ENCODE data around the gene SPRY2. TPM values are rescaled to one million over a fixed set of nuclear protein-coding genes. Genes with fewer than 3 reads are reported as not detected.

SPRY2 gene
- total and polyA plus RNA-seq, 2 of the 13 experiments (the other 11 are each of a cell fraction or from before 2014, with no cell fraction given), result 7.4 to 25.1 TPM

DNA sequence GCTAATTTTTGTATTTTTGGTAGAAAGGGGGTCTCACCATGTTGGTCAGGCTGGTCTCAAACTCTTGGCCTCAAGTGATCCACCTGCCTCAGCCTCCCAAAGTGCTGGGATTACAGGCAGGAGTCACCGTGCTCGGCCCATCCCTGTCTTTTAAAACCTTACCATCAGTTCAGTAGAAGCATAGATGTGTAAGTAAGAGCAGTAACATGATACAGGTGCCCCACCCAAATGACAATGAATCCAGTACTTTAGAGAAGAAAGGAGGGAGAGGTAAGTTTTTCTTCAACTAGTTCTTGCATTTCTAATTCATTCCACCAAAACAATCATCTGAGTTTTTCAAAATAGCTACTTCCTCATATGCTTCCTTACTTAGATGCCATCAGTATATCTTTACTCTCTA lies 21.9 kb downstream of the SPRY2 start:
- no TSS peak for BruUV-seq (replicated peaks)
- no peak overlapping the region for H2AFZ ChIP-seq (ENCODE audit: low read length)
- in situ Hi-C loops (cut with HindIII; ENCODE audit: extremely low pct_ligation_motif_present, low pct_unique_long_range_greater_than_20kb) (no loop called here), intact Hi-C loops (cut with micrococcal nuclease; ENCODE audit: unreplicated experiment) (no loop called here)
- H3K4me2 ChIP-seq (ENCODE audit: low read depth, low read length), result no peak overlapping the region
- no peak for FAIRE-seq
- no peaks in the 10 kb centered on the region; a peak in 1 of 5 replicates for H3K27me3 ChIP-seq (ENCODE audit: control insufficient read depth in 1 of 2, insufficient read depth in 2 of 2, low read length in 2 of 2)
- DNase-seq (ENCODE audit: low spot score), result no peak
- ChIA-PET POLR2A (no interaction called here), CTCF (ENCODE audit: low intra/inter-chr PET ratio, low total read pairs) (no interaction called here)
- H3K4me3 ChIP-seq (replicated peaks in 1 of 3; ENCODE audit: insufficient read depth in 1 of 3, low read depth in 2 of 3, low read length in 3 of 3), result no peak overlapping the region
- no peak overlapping the region for H3K27ac ChIP-seq (ENCODE audit: extremely low read length, insufficient read depth, low read length)
- H3K9ac ChIP-seq (ENCODE audit: insufficient read depth, low read depth, low read length), result no peak overlapping the region
- no peak for ATAC-seq
- no peaks in the 10 kb centered on the region for H3K4me1 ChIP-seq (ENCODE audit: insufficient read depth, low read length)
- WGBS (ENCODE audit: low lambda C conversion rate), result 67% methylated on average over 2 of the region's 2 CpGs
- no peaks in the 10 kb centered on the region for H3K36me3 ChIP-seq (replicated peaks in 1 of 2; ENCODE audit: control insufficient read depth in 1 of 2, insufficient read depth in 2 of 2, low read length in 2 of 2)
- H4K20me1 ChIP-seq (ENCODE audit: insufficient read depth, low read length), result no peaks in the 10 kb centered on the region
- H3K9me3 ChIP-seq (ENCODE audit: low read length), result no peaks in the 10 kb centered on the region
- no peaks in the 10 kb centered on the region for H3K79me2 ChIP-seq (ENCODE audit: insufficient read depth, low read length)
- TF ChIP-seq KDM3A (CRISPR knock-in tag; IDR thresholded peaks at IDR 0.05; ENCODE audit: low read depth) (no peak), RCOR2 (CRISPR knock-in tag; IDR thresholded peaks at IDR 0.05) (no peak), PRMT3 (CRISPR knock-in tag; IDR thresholded peaks at IDR 0.05; ENCODE audit: borderline replicate concordance, low read depth) (no peak), SIX4 (CRISPR knock-in tag; IDR thresholded peaks at IDR 0.05) (no peak), MYC (CRISPR knock-in tag; IDR thresholded peaks at IDR 0.05; ENCODE audit: borderline replicate concordance) (no peak), MED1 (CRISPR knock-in tag; IDR thresholded peaks at IDR 0.05) (no peak), MAF1 (CRISPR knock-in tag; IDR thresholded peaks at IDR 0.05; ENCODE audit: borderline replicate concordance) (no peak), TAF1 (CRISPR knock-in tag; IDR thresholded peaks at IDR 0.05) (no peak), ZNF75D (CRISPR knock-in tag; IDR thresholded peaks at IDR 0.05; ENCODE audit: borderline replicate concordance) (no peak), ZNF687 (CRISPR knock-in tag; IDR thresholded peaks at IDR 0.05) (no peak), MYPOP (CRISPR knock-in tag; IDR thresholded peaks at IDR 0.05) (no peak), ZNF577 (CRISPR knock-in tag; IDR thresholded peaks at IDR 0.05; ENCODE audit: borderline replicate concordance, low read depth) (no peak), IRX3 (CRISPR knock-in tag; IDR thresholded peaks at IDR 0.05; ENCODE audit: borderline replicate concordance, low read depth) (no peak), ZNF460 (CRISPR knock-in tag; IDR thresholded peaks at IDR 0.05; ENCODE audit: borderline replicate concordance) (no peak), MXD3 (CRISPR knock-in tag; IDR thresholded peaks at IDR 0.05) (no peak)
- TF ChIP-seq, protein P1, sequence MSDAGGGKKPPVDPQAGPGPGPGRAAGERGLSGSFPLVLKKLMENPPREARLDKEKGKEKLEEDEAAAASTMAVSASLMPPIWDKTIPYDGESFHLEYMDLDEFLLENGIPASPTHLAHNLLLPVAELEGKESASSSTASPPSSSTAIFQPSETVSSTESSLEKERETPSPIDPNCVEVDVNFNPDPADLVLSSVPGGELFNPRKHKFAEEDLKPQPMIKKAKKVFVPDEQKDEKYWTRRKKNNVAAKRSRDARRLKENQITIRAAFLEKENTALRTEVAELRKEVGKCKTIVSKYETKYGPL (CRISPR knock-in tag; IDR thresholded peaks at IDR 0.05), result no peak
- TF ChIP-seq, protein P2, sequence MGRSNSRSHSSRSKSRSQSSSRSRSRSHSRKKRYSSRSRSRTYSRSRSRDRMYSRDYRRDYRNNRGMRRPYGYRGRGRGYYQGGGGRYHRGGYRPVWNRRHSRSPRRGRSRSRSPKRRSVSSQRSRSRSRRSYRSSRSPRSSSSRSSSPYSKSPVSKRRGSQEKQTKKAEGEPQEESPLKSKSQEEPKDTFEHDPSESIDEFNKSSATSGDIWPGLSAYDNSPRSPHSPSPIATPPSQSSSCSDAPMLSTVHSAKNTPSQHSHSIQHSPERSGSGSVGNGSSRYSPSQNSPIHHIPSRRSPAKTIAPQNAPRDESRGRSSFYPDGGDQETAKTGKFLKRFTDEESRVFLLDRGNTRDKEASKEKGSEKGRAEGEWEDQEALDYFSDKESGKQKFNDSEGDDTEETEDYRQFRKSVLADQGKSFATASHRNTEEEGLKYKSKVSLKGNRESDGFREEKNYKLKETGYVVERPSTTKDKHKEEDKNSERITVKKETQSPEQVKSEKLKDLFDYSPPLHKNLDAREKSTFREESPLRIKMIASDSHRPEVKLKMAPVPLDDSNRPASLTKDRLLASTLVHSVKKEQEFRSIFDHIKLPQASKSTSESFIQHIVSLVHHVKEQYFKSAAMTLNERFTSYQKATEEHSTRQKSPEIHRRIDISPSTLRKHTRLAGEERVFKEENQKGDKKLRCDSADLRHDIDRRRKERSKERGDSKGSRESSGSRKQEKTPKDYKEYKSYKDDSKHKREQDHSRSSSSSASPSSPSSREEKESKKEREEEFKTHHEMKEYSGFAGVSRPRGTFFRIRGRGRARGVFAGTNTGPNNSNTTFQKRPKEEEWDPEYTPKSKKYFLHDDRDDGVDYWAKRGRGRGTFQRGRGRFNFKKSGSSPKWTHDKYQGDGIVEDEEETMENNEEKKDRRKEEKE (IDR thresholded peaks at IDR 0.05), result no peak

Data from HepG2 (cell line).